MCF 10A (cell line): ENCODE measurements around the gene ATP6V0B. TPM values are rescaled to one million over a fixed set of nuclear protein-coding genes. Genes with fewer than 3 reads are reported as not detected.

Experiments
- BruUV-seq: library from RNA; stranded (reverse); fragments of 400-500 nt; replicated peaks from 2 replicates; lab custom pipeline; 2021; lab: Mats Ljungman, UMichigan
- CTCF ChIA-PET: fragments of 300-600 bp; sonication (Branson Sonifier 250); formaldehyde crosslinking; extraction: SDS; loops from one replicate; lab custom pipeline; 2021; ENCODE audit warnings: antibody characterized with exemption, inconsistent platforms; lab: Yijun Ruan, JAX
- POLR2A ChIA-PET: fragments of 300-600, 350-650 bp; sonication (Branson Sonifier 250); formaldehyde crosslinking; extraction: SDS; loops from one replicate; lab custom pipeline; 2020; ENCODE audit warnings: antibody characterized with exemption, inconsistent platforms; lab: Yijun Ruan, JAX
- DNase-seq: peaks from one replicate; pipeline ENCODE4 v3.0.0-alpha.2; 2018; ENCODE audit not compliant: unreplicated experiment
- H3K27ac Mint-ChIP-seq: one replicate; pipeline ENCODE4 v1.8.0; 2022; ENCODE audit warnings: mild to moderate bottlenecking, low read depth, mixed read lengths; ENCODE audit not compliant: unreplicated experiment
- H3K27me3 Mint-ChIP-seq: one replicate; pipeline ENCODE4 v1.8.0; 2022; ENCODE audit warnings: mixed read lengths; ENCODE audit not compliant: insufficient read depth, unreplicated experiment
- H3K36me3 Mint-ChIP-seq: one replicate; pipeline ENCODE4 v1.8.0; 2022; ENCODE audit warnings: mild to moderate bottlenecking, moderate library complexity, mixed read lengths; ENCODE audit not compliant: insufficient read depth, unreplicated experiment
- H3K4me1 Mint-ChIP-seq: one replicate; pipeline ENCODE4 v1.8.0; 2022; ENCODE audit warnings: mixed read lengths; ENCODE audit not compliant: insufficient read depth, unreplicated experiment
- H3K4me3 Mint-ChIP-seq: one replicate; pipeline ENCODE4 v1.8.0; 2022; ENCODE audit warnings: mild to moderate bottlenecking, moderate library complexity, mixed read lengths; ENCODE audit not compliant: unreplicated experiment
- H3K9me3 Mint-ChIP-seq: one replicate; pipeline ENCODE4 v1.8.0; 2022; ENCODE audit warnings: mixed read lengths; ENCODE audit not compliant: unreplicated experiment
- intact Hi-C: fragments of 100-400 bp; cut with micrococcal nuclease; formaldehyde crosslinking; loops from 2 replicates; pipeline ENCODE4 v1.14.1; 2022
- total RNA-seq: library from RNA; stranded (reverse); gene quantifications from 2 replicates; pipeline ENCODE4 v1.2.3, GENCODE V29; 2022
- TF ChIP-seq, protein P1 (sequence below): fragments of 200-600 bp; IDR thresholded peaks from one replicate; pipeline ENCODE4 v1.8.0; 2022; ENCODE audit warnings: antibody characterized with exemption, mild to moderate bottlenecking; ENCODE audit not compliant: unreplicated experiment

Gene ATP6V0B
- total RNA-seq, 1 experiment from 2014 or later, result 120 TPM

DNA sequence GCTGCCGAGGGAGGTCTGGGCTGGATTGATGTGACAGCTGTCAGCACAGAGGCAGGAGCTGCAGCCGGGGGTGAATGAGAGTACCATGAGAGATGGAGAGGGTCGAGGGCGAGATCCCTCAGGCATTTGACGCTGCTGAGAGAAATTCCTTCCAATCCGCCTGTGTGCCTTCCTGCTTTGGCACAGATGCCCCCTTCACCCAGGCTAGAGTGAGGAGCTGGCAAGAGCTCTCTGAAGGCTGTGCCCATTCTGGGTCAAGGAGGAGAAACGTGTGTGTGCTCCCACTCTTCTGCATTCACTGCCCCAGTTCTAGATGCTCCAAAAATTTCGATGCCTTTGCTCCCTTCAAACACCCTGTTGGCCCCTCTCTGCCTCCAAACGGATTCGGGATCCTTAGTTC, 36.4 kb upstream of the ATP6V0B start:
- ChIA-PET POLR2A (interaction anchor here (0.8 to 1.6 kb wide), 2 partner anchors 36 to 56 kb away, joined by 3 to 4 read pairs; partner anchors contain the start of gene ATP6V0B), CTCF (interaction anchor here (0.5 to 3.0 kb wide), 5 partner anchors 7 to 186 kb away, joined by 3 to 20 read pairs (median 4); no protein-coding TSS in a partner anchor)
- Mint-ChIP-seq H3K27ac (no peak overlapping the region), H3K36me3 (no peaks in the 10 kb centered on the region), H3K4me3 (no peak overlapping the region), H3K4me1 (peaks cover 12% of the 10 kb centered on the region), H3K9me3 (no peaks in the 10 kb centered on the region), H3K27me3 (no peaks in the 10 kb centered on the region)
- intact Hi-C loops, result loop anchor here (10.0 kb wide), 2 partner anchors 84 to 704 kb away; no protein-coding TSS in a partner anchor
- TF ChIP-seq, protein P1, sequence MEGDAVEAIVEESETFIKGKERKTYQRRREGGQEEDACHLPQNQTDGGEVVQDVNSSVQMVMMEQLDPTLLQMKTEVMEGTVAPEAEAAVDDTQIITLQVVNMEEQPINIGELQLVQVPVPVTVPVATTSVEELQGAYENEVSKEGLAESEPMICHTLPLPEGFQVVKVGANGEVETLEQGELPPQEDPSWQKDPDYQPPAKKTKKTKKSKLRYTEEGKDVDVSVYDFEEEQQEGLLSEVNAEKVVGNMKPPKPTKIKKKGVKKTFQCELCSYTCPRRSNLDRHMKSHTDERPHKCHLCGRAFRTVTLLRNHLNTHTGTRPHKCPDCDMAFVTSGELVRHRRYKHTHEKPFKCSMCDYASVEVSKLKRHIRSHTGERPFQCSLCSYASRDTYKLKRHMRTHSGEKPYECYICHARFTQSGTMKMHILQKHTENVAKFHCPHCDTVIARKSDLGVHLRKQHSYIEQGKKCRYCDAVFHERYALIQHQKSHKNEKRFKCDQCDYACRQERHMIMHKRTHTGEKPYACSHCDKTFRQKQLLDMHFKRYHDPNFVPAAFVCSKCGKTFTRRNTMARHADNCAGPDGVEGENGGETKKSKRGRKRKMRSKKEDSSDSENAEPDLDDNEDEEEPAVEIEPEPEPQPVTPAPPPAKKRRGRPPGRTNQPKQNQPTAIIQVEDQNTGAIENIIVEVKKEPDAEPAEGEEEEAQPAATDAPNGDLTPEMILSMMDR, result no peak
- DNase-seq, result no peak
- no TSS peak for BruUV-seq

DNA sequence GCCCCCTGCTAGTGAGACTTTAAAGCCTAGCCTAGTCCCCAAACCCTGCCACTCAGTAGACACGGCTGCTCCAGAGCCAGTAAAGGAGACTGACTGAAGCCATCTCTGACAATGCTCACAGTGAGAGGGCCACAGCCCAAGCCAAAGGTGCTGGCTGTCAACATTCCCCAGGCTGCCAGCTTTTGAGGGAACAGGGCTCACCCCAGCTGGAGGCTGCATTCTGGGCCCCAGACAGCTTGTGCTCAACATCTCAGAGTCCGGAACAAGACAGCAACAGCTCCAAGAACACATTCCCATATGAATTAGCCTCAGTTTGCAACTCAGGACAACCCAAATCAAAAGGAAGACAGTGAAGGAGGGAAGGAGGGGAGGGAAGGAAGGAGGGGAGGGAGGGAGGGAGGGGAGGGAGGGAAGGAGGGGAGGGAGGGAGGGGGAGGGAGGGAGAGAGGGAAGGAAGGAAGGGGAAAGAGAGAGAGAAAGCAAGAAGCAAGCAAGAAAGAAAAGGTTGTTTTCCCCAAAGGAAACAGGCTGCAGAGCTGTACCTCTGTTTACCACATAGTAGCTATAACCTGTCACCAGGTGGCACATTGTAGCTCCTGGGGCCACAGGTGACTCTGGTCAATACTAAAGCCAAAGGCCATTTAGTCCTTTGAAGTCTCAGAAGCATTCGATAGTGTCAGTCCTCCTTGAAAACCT, 35.7 kb upstream of the ATP6V0B start:
- DNase-seq, result no peak
- CTCF ChIA-PET, result interaction anchor here (1.0 to 3.0 kb wide), 3 partner anchors 109 to 178 kb away, joined by 3 to 20 read pairs (median 4); no protein-coding TSS in a partner anchor
- intact Hi-C loops, result loop anchor here (10.0 kb wide), 2 partner anchors 84 to 704 kb away; no protein-coding TSS in a partner anchor
- no peaks in the 10 kb centered on the region for H3K27me3 Mint-ChIP-seq
- H3K36me3 Mint-ChIP-seq, result peaks cover 5% of the 10 kb centered on the region
- BruUV-seq, result no TSS peak
- H3K27ac Mint-ChIP-seq, result no peak overlapping the region
- peaks cover 9% of the 10 kb centered on the region for H3K4me1 Mint-ChIP-seq
- no peaks in the 10 kb centered on the region for H3K9me3 Mint-ChIP-seq
- POLR2A ChIA-PET, result interaction anchor here (1.6 to 1.8 kb wide), 2 partner anchors 35 to 175 kb away, joined by 4 to 7 read pairs; partner anchors contain the start of gene ATP6V0B
- TF ChIP-seq, protein P1, result no peak
- no peak overlapping the region for H3K4me3 Mint-ChIP-seq

DNA sequence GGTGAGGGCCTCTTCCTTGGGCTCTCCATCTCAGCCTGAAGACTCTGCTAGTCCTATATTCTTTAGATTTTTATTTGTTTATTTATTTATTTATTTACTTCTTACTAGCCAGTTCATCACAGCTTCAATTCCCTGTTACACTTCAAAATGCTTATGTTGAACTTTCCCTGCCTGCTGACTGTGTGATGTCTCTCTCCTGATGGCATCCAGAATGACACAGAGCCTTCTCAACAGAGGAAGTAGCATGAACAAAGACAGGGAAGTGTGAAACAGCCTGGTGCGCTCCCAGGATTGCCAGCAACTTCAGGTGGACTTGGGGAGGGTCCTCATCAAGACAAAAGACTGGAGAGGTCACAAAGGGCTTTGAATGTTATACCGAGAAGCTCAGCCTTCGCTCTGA, 32.3 kb upstream of the ATP6V0B start:
- Mint-ChIP-seq H3K36me3 (peaks cover 11% of the 10 kb centered on the region), H3K27me3 (no peaks in the 10 kb centered on the region), H3K27ac (no peak overlapping the region), H3K4me1 (peaks cover 16% of the 10 kb centered on the region), H3K4me3 (no peak overlapping the region), H3K9me3 (no peaks in the 10 kb centered on the region)
- intact Hi-C loops, result no loop called here
- BruUV-seq, result no TSS peak
- DNase-seq, result no peak
- TF ChIP-seq, protein P1, result no peak
- POLR2A ChIA-PET, result interaction anchor here (1.2 kb wide), 1 partner anchor 7 kb away, joined by 5 read pairs; no protein-coding TSS in a partner anchor
- CTCF ChIA-PET, result interaction anchor here (0.7 to 4.3 kb wide), 4 partner anchors 8 to 179 kb away, joined by 3 to 60 read pairs (median 8); partner anchors contain the start of gene ARTN

DNA sequence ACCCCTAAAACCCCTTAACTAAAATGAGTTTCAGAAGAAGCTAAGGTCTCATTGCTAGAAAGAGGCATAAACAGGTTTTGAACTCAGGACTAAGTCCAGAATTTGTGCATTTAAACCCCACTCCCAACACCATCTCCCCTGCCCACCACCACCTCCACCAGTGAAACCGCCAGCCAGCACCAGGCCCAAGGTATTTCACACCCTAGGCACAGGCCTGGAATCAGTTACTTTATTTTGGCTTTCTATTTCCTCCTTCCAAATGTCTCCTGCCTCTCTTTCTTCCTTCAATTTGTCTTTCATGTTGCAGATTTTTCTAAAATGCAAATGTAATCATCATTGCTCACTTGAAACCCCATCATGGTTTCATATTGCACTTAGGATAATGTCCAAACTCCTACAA, 29.9 kb upstream of the ATP6V0B start:
- no peak for DNase-seq
- CTCF ChIA-PET, result interaction anchor here (0.6 to 4.3 kb wide), 5 partner anchors 11 to 181 kb away, joined by 3 to 60 read pairs (median 7); partner anchors contain the start of gene ARTN
- no peaks in the 10 kb centered on the region for H3K27me3 Mint-ChIP-seq
- intact Hi-C loops, result no loop called here
- peaks cover 22% of the 10 kb centered on the region for H3K4me1 Mint-ChIP-seq
- H3K9me3 Mint-ChIP-seq, result no peaks in the 10 kb centered on the region
- H3K4me3 Mint-ChIP-seq, result peak overlapping the region; percentile 99
- TF ChIP-seq, protein P1, result no peak
- peaks cover 11% of the 10 kb centered on the region for H3K36me3 Mint-ChIP-seq
- POLR2A ChIA-PET, result interaction anchor here (1.6 to 2.5 kb wide), 4 partner anchors 9 to 181 kb away, joined by 4 to 21 read pairs (median 8); partner anchors contain the start of gene ATP6V0B
- no peak overlapping the region for H3K27ac Mint-ChIP-seq
- BruUV-seq, result no TSS peak
